Measurements from ENCODE around the gene CRMP1.

DNA sequence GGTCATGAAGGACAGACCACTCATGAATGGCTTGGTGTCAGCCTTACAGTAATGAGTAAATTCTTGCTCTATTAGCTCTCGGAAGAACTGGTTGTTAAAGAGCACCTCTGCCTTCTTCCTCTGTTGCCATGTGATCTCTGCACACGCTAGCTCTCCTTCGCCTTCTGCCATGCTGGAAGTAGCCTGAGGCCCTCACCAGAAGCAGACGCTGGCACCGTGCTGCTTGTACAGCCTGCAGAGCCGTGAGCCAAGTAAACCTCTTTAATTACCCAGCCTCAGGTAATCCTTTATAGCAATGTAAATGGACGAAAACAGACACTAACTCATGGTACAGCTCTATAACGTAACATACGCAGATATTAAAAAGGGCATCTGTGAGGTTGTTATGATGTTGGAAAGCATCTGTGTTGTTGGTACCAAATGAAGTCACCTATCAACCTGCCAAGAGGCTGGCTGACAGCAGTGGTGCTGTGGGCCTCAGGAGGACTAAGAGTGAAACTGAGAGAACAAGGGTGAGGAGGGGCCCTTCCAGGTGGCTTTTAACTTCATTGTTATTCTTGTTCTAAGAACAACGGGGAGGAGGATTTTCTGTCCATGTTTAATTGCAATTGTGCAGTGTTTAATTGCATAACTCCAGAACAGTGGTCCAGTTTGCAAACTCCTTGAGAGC is 69.2 kb downstream of the CRMP1 start:
- TF ChIP-seq, protein P1, sequence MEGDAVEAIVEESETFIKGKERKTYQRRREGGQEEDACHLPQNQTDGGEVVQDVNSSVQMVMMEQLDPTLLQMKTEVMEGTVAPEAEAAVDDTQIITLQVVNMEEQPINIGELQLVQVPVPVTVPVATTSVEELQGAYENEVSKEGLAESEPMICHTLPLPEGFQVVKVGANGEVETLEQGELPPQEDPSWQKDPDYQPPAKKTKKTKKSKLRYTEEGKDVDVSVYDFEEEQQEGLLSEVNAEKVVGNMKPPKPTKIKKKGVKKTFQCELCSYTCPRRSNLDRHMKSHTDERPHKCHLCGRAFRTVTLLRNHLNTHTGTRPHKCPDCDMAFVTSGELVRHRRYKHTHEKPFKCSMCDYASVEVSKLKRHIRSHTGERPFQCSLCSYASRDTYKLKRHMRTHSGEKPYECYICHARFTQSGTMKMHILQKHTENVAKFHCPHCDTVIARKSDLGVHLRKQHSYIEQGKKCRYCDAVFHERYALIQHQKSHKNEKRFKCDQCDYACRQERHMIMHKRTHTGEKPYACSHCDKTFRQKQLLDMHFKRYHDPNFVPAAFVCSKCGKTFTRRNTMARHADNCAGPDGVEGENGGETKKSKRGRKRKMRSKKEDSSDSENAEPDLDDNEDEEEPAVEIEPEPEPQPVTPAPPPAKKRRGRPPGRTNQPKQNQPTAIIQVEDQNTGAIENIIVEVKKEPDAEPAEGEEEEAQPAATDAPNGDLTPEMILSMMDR (IDR thresholded peaks at IDR 0.05) = no peak
- no peak for TF ChIP-seq POLR2A (IDR thresholded peaks at IDR 0.05)
